H1 (cell line): Measurements from ENCODE around the gene FOLR1.
"Not testable (repeated sequence)": the region's sequence is repeated elsewhere in the genome, so short reads cannot be mapped to it uniquely, and the experiment has no call there.

Experiments
- EP300 ChIP-seq, 2 experiments: IDR thresholded peaks; 1 replicate in 1 of 2; 2 replicates in 1 of 2; pipeline ENCODE4 v1.6.1; 2011 to 2012; ENCODE audit warnings: low read depth in 2 of 2, low read length in 2 of 2, mild to moderate bottlenecking in 2 of 2, borderline replicate concordance in 1 of 2, inconsistent platforms in 1 of 2, moderate library complexity in 1 of 2
- HDAC6 ChIP-seq: IDR thresholded peaks from one replicate; pipeline ENCODE4 v1.7.1; 2012; ENCODE audit warnings: low read depth, mild to moderate bottlenecking, inconsistent platforms, low read length, moderate library complexity
- JUN ChIP-seq: IDR thresholded peaks from 2 replicates; pipeline ENCODE4 v1.6.1; 2011; ENCODE audit warnings: low read depth, mild to moderate bottlenecking, improper control_type of control experiment, low read length
- JUND ChIP-seq: IDR thresholded peaks from 2 replicates; pipeline ENCODE4 v1.6.1; 2011; ENCODE audit warnings: mild to moderate bottlenecking, improper control_type of control experiment, low read length
- KDM1A ChIP-seq: fragments of 200-600, 300-600 bp; sonication (generic); IDR thresholded peaks from 2 replicates; pipeline ENCODE4 v1.7.1; 2016; ENCODE audit warnings: mild to moderate bottlenecking, low read length, borderline replicate concordance
- MAFK ChIP-seq: IDR thresholded peaks from 2 replicates; pipeline ENCODE4 v1.6.1; 2012; ENCODE audit warnings: low read depth, mild to moderate bottlenecking, improper control_type of control experiment, low read length
- POLR2A ChIP-seq, 2 experiments: IDR thresholded peaks; 1 replicate in 1 of 2; 2 replicates in 1 of 2; pipeline ENCODE4 v1.6.1; 2011; ENCODE audit warnings: low read depth in 2 of 2, low read length in 2 of 2, mild to moderate bottlenecking in 2 of 2; ENCODE audit errors: control extremely low read depth in 1 of 2
- POLR2AphosphoS5 ChIP-seq: IDR thresholded peaks from 2 replicates; pipeline ENCODE4 v1.6.1; 2011; ENCODE audit warnings: low read depth, low read length
- TAF1 ChIP-seq: IDR thresholded peaks from 2 replicates; pipeline ENCODE4 v1.6.1; 2011; ENCODE audit warnings: mild to moderate bottlenecking, low read depth, low read length
- TF ChIP-seq, protein P1 (sequence below), 3 experiments: IDR thresholded peaks; 1 replicate in 2 of 3; 2 replicates in 1 of 3; pipeline versions ENCODE4 v1.5.1 to v1.6.1; 2011; ENCODE audit warnings: low read length in 3 of 3, mild to moderate bottlenecking in 3 of 3, inconsistent platforms in 2 of 3, low read depth in 1 of 3, moderate library complexity in 1 of 3; ENCODE audit not compliant: insufficient read depth in 1 of 3; ENCODE audit errors: control extremely low read depth in 1 of 3

DNA sequence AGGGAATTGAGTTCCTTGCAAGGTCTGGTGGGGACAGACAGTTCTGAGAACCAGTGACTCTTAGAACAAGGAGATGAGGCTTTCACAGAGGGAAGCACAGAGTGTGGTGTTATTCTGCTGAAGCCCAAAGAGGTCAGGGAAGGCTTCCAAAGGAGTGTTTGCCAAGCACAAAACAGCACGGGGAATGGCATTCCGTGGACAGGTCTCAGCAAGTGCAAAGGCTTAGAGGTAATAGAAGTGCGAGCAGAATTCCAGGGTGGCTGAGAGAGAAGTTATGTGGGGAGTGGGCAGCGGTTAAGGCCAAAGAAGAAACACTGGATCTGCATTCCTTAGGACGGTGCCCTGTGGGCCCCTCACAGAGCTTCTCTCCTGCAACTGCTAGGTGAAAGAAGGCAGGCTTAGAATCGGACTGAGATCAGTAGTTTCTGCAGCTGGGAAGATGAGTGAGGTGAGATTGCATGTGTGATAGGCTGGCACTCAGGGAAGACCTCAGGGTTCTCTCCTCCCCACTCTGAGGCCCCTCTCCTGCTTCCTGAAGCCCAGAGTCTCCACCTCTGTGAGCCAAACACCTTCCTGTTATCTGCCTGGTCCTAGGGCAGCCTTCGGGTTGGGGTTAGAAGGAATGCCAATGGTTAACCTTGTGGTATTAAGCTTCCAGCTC, 10.9 kb upstream of the FOLR1 start:
- TF ChIP-seq POLR2A (IDR thresholded peaks at IDR 0.05; ENCODE audit: control extremely low read depth in 1 of 2, low read depth in 2 of 2, low read length in 2 of 2); JUN; POLR2AphosphoS5; EP300 (IDR thresholded peaks at IDR 0.05; ENCODE audit: borderline replicate concordance in 1 of 2, low read depth in 2 of 2, low read length in 2 of 2); TAF1; MAFK; HDAC6; KDM1A; JUND: not testable (repeated sequence)
- TF ChIP-seq, protein P1, sequence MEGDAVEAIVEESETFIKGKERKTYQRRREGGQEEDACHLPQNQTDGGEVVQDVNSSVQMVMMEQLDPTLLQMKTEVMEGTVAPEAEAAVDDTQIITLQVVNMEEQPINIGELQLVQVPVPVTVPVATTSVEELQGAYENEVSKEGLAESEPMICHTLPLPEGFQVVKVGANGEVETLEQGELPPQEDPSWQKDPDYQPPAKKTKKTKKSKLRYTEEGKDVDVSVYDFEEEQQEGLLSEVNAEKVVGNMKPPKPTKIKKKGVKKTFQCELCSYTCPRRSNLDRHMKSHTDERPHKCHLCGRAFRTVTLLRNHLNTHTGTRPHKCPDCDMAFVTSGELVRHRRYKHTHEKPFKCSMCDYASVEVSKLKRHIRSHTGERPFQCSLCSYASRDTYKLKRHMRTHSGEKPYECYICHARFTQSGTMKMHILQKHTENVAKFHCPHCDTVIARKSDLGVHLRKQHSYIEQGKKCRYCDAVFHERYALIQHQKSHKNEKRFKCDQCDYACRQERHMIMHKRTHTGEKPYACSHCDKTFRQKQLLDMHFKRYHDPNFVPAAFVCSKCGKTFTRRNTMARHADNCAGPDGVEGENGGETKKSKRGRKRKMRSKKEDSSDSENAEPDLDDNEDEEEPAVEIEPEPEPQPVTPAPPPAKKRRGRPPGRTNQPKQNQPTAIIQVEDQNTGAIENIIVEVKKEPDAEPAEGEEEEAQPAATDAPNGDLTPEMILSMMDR (IDR thresholded peaks at IDR 0.05; ENCODE audit: control extremely low read depth in 1 of 3, insufficient read depth in 1 of 3, low read depth in 1 of 3, low read length in 3 of 3), result not testable (repeated sequence)
